ENCODE results near the gene BAD. TPM values are rescaled to one million over a fixed set of nuclear protein-coding genes. Genes with fewer than 3 reads are reported as not detected.

The BAD gene
- total RNA-seq, 2 experiments from 2014 or later: 23.7 to 24.2 TPM

- H3K4me1 Mint-ChIP-seq (ENCODE audit: low read depth): peaks cover 34% of the 10 kb centered on the region
- peak overlapping the region; percentile 94 for H3K27ac Mint-ChIP-seq
- POLR2A ChIA-PET: interaction anchor here (0.9 to 2.9 kb wide), 12 partner anchors 13 to 139 kb away, joined by 3 to 22 read pairs (median 5); partner anchors contain the start of genes BAD, FERMT3, FKBP2 and MACROD1
- peaks cover 23% of the 10 kb centered on the region for H3K27me3 Mint-ChIP-seq
- CTCF ChIA-PET: interaction anchor here (0.8 to 5.8 kb wide), 24 partner anchors 12 to 304 kb away, joined by 3 to 106 read pairs (median 7); partner anchors contain the start of genes BAD, FERMT3, GPR137 and KCNK4
- H3K36me3 Mint-ChIP-seq: peaks cover 8% of the 10 kb centered on the region
- intact Hi-C loops (cut with micrococcal nuclease): loop anchor here (1.0 to 10.0 kb wide), 3 partner anchors 58 to 319 kb away; partner anchors contain the start of genes OTUB1 and PPP1R14B
- peak overlapping the region; percentile 80 for H3K4me3 Mint-ChIP-seq
- no peaks in the 10 kb centered on the region for H3K9me3 Mint-ChIP-seq
- no peak for DNase-seq
Measured at GRCh38 chr11:64304032-64304315, 19.5 kb upstream of the BAD start.

- no peak overlapping the region for H3K27ac Mint-ChIP-seq
- DNase-seq: no peak
- H3K4me3 Mint-ChIP-seq: peak overlapping the region; percentile 80
- no peaks in the 10 kb centered on the region for H3K9me3 Mint-ChIP-seq
- ChIA-PET POLR2A (interaction anchor here (1.3 to 2.9 kb wide), 9 partner anchors 14 to 97 kb away, joined by 3 to 22 read pairs (median 5); partner anchors contain the start of genes BAD, FERMT3, FKBP2 and PPP1R14B), CTCF (interaction anchor here (1.0 to 5.8 kb wide), 25 partner anchors 12 to 304 kb away, joined by 3 to 106 read pairs (median 8); partner anchors contain the start of genes BAD, FERMT3, FKBP2 and GPR137)
- H3K27me3 Mint-ChIP-seq: peaks cover 29% of the 10 kb centered on the region
- peaks cover 8% of the 10 kb centered on the region for H3K36me3 Mint-ChIP-seq
- peaks cover 34% of the 10 kb centered on the region for H3K4me1 Mint-ChIP-seq (ENCODE audit: low read depth)
- intact Hi-C loops (cut with micrococcal nuclease): loop anchor here (1.0 to 10.0 kb wide), 3 partner anchors 57 to 319 kb away; partner anchors contain the start of genes OTUB1 and PPP1R14B
Measured at GRCh38 chr11:64303109-64304031, 18.9 kb upstream of the BAD start.

GRCh38 chr11:64299847-64300648 is 15.6 kb upstream of the BAD start, which contains the start of gene CATSPERZ:
TSS of gene CATSPERZ (plus strand) at chr11:64300358. CDS start at chr11:64300411, 53 bp downstream.
- H3K9me3 Mint-ChIP-seq: no peaks in the 10 kb centered on the region
- DNase-seq: no peak
- no peak within 1 kb of the TSS for H3K27ac Mint-ChIP-seq
- H3K27me3 Mint-ChIP-seq: peaks cover 61% of the 10 kb centered on the region
- CTCF ChIA-PET: interaction anchor here (0.7 to 5.8 kb wide), 22 partner anchors 8 to 300 kb away, joined by 3 to 106 read pairs (median 4); partner anchors contain the start of genes BAD, FERMT3, FKBP2 and GPR137
- intact Hi-C loops (cut with micrococcal nuclease): loop anchor here (10.0 kb wide), 1 partner anchor 315 kb away; the partner anchor contains the start of gene OTUB1
- POLR2A ChIA-PET: interaction anchor here (0.7 to 1.7 kb wide), 4 partner anchors 17 to 96 kb away, joined by 3 to 4 read pairs (median 3); partner anchors contain the start of gene TRMT112
- H3K4me1 Mint-ChIP-seq (ENCODE audit: low read depth): peaks cover 26% of the 10 kb centered on the region
- no peaks in the 10 kb centered on the region for H3K36me3 Mint-ChIP-seq
- peak within 1 kb of the TSS; percentile 43 for H3K4me3 Mint-ChIP-seq

- peaks cover 24% of the 10 kb centered on the region for H3K4me1 Mint-ChIP-seq (ENCODE audit: low read depth)
- H3K27me3 Mint-ChIP-seq: peaks cover 67% of the 10 kb centered on the region
- H3K4me3 Mint-ChIP-seq: peak overlapping the region; percentile 21
- intact Hi-C loops (cut with micrococcal nuclease): no loop called here
- no peak overlapping the region for H3K27ac Mint-ChIP-seq
- H3K9me3 Mint-ChIP-seq: no peaks in the 10 kb centered on the region
- POLR2A ChIA-PET: no interaction called here
- DNase-seq: no peak
- no peaks in the 10 kb centered on the region for H3K36me3 Mint-ChIP-seq
- CTCF ChIA-PET: interaction anchor here (0.6 kb wide), 1 partner anchor 11 kb away, joined by 3 read pairs; no protein-coding TSS in a partner anchor
Measured at GRCh38 chr11:64298966-64299846, 14.7 kb upstream of the BAD start.

- POLR2A ChIA-PET: no interaction called here
- Mint-ChIP-seq H3K36me3 (no peaks in the 10 kb centered on the region), H3K4me3 (no peak overlapping the region), H3K27ac (no peak overlapping the region), H3K27me3 (peaks cover 78% of the 10 kb centered on the region), H3K4me1 (ENCODE audit: low read depth) (peaks cover 19% of the 10 kb centered on the region), H3K9me3 (no peaks in the 10 kb centered on the region)
- intact Hi-C loops (cut with micrococcal nuclease): no loop called here
- no peak for DNase-seq
- CTCF ChIA-PET: no interaction called here
Measured at GRCh38 chr11:64297699-64298358, 13.4 kb upstream of the BAD start.

GRCh38 chr11:64296830-64297698 is 12.6 kb upstream of the BAD start:
- Mint-ChIP-seq H3K27me3 (peaks cover 80% of the 10 kb centered on the region), H3K27ac (no peak overlapping the region), H3K36me3 (no peaks in the 10 kb centered on the region), H3K4me3 (no peak overlapping the region), H3K9me3 (no peaks in the 10 kb centered on the region), H3K4me1 (ENCODE audit: low read depth) (peaks cover 22% of the 10 kb centered on the region)
- POLR2A ChIA-PET: no interaction called here
- no peak for DNase-seq
- intact Hi-C loops (cut with micrococcal nuclease): no loop called here
- CTCF ChIA-PET: no interaction called here

GRCh38 chr11:64296236-64296635 is 11.8 kb upstream of the BAD start:
- ChIA-PET CTCF (no interaction called here), POLR2A (no interaction called here)

GRCh38 chr11:64295760-64296159 is 11.3 kb upstream of the BAD start:
- intact Hi-C loops (cut with micrococcal nuclease): no loop called here
- DNase-seq: no peak
- no peaks in the 10 kb centered on the region for H3K9me3 Mint-ChIP-seq
- H3K36me3 Mint-ChIP-seq: no peaks in the 10 kb centered on the region
- H3K4me3 Mint-ChIP-seq: no peak overlapping the region
- H3K27ac Mint-ChIP-seq: no peak overlapping the region
- peaks cover 76% of the 10 kb centered on the region for H3K27me3 Mint-ChIP-seq
- peaks cover 20% of the 10 kb centered on the region for H3K4me1 Mint-ChIP-seq (ENCODE audit: low read depth)
- ChIA-PET POLR2A (no interaction called here), CTCF (interaction anchor here (0.9 to 7.9 kb wide), 2 partner anchors 7 to 24 kb away, joined by 3 to 74 read pairs; partner anchors contain the start of genes CATSPERZ and ESRRA)

More at GRCh38 chr11:64296236-64296635, 11.8 kb upstream of the BAD start:
- Mint-ChIP-seq H3K36me3 (no peaks in the 10 kb centered on the region), H3K9me3 (no peaks in the 10 kb centered on the region), H3K27ac (no peak overlapping the region), H3K27me3 (peaks cover 74% of the 10 kb centered on the region), H3K4me3 (no peak overlapping the region), H3K4me1 (ENCODE audit: low read depth) (peaks cover 22% of the 10 kb centered on the region)
- intact Hi-C loops (cut with micrococcal nuclease): no loop called here
- no peak for DNase-seq

- no peak overlapping the region for H3K27ac Mint-ChIP-seq
- no peak for DNase-seq
- H3K36me3 Mint-ChIP-seq: no peaks in the 10 kb centered on the region
- POLR2A ChIA-PET: no interaction called here
- no peaks in the 10 kb centered on the region for H3K9me3 Mint-ChIP-seq
- CTCF ChIA-PET: interaction anchor here (0.9 to 7.9 kb wide), 2 partner anchors 8 to 23 kb away, joined by 3 to 74 read pairs; partner anchors contain the start of genes CATSPERZ and ESRRA
- intact Hi-C loops (cut with micrococcal nuclease): no loop called here
- no peak overlapping the region for H3K4me3 Mint-ChIP-seq
- H3K27me3 Mint-ChIP-seq: peaks cover 73% of the 10 kb centered on the region
- H3K4me1 Mint-ChIP-seq (ENCODE audit: low read depth): peaks cover 14% of the 10 kb centered on the region
Measured at GRCh38 chr11:64294774-64295173, 10.3 kb upstream of the BAD start.

All from activated CD4-positive, alpha-beta memory T cell treated with anti-CD3 and anti-CD28 coated beads for 36 hours (primary cell).